Activated CD4-positive, CD25-positive, alpha-beta regulatory T cell treated with anti-CD3 and anti-CD28 coated beads, Interleukin-2, amount 50 U/mL, for 16 hours (primary cell): ENCODE measurements around the gene MYL6.

ENCODE experiments used
- DNase-seq: peaks from one replicate; pipeline ENCODE4 v3.0.0-alpha.2; 2020; ENCODE audit warnings: low read depth, low spot score

Gene MYL6

GRCh38 chr12:56129206-56129941 is 28.8 kb upstream of the MYL6 start:
- peak; percentile 43 for DNase-seq

GRCh38 chr12:56129942-56130495 is 28.1 kb upstream of the MYL6 start:
- DNase-seq: no peak

- no peak for DNase-seq
Measured at GRCh38 chr12:56130876-56131275, 27.3 kb upstream of the MYL6 start.

- no peak for DNase-seq
Measured at GRCh38 chr12:56134897-56135296, 23.3 kb upstream of the MYL6 start.

- no peak for DNase-seq
Measured at GRCh38 chr12:56137853-56138571, 20.1 kb upstream of the MYL6 start.

GRCh38 chr12:56141946-56142784 is 16.0 kb upstream of the MYL6 start:
- DNase-seq: no peak

- no peak for DNase-seq
Measured at GRCh38 chr12:56143217-56143616, 14.9 kb upstream of the MYL6 start.

GRCh38 chr12:56143870-56144269 is 14.3 kb upstream of the MYL6 start:
- DNase-seq: no peak

- DNase-seq: no peak
Measured at GRCh38 chr12:56145217-56145616, 12.9 kb upstream of the MYL6 start.

- DNase-seq: no peak
Measured at GRCh38 chr12:56146492-56147460, 11.4 kb upstream of the MYL6 start.

GRCh38 chr12:56150563-56150962 is 7.6 kb upstream of the MYL6 start:
- no peak for DNase-seq

- peak; percentile 44 for DNase-seq
Measured at GRCh38 chr12:56151672-56152131, 6.5 kb upstream of the MYL6 start.

GRCh38 chr12:56152132-56152755 is 5.9 kb upstream of the MYL6 start, which contains the start of gene MYL6B:
TSS of gene MYL6B (plus strand) at chr12:56152587. CDS start at chr12:56153919, 1,332 bp downstream.
- DNase-seq: peak; percentile 90

GRCh38 chr12:56152756-56153677 is 5.1 kb upstream of the MYL6 start:
- no peak for DNase-seq

GRCh38 chr12:56153678-56154065 is 4.5 kb upstream of the MYL6 start:
- no peak for DNase-seq

GRCh38 chr12:56154246-56154771 is 3.9 kb upstream of the MYL6 start:
- DNase-seq: no peak

GRCh38 chr12:56154818-56155217 is 3.3 kb upstream of the MYL6 start:
- DNase-seq: no peak

- no peak for DNase-seq
Measured at GRCh38 chr12:56155256-56155845, 2.8 kb upstream of the MYL6 start.
